Tibial nerve (tissue), 4 donors: Measurements from ENCODE around the gene CFAP20.

ENCODE experiments used
- CTCF ChIP-seq, 5 experiments: fragments of 200-600 bp in 3 of 5; fragments of 450-650 bp in 2 of 5; sonication (generic) in 3 of 5; IDR thresholded peaks; one replicate each; pipeline ENCODE4 v1.5.1; 2016 to 2019; ENCODE audit warnings: antibody characterized with exemption in 5 of 5, mild to moderate bottlenecking in 3 of 5, moderate library complexity in 2 of 5
- EP300 ChIP-seq, 2 donors: sonication (generic); formaldehyde crosslinking; IDR thresholded peaks; one replicate each; pipeline ENCODE4 v1.6.1; 2017; ENCODE audit warnings: antibody characterized with exemption in 2 of 2, mild to moderate bottlenecking in 1 of 2

DNA sequence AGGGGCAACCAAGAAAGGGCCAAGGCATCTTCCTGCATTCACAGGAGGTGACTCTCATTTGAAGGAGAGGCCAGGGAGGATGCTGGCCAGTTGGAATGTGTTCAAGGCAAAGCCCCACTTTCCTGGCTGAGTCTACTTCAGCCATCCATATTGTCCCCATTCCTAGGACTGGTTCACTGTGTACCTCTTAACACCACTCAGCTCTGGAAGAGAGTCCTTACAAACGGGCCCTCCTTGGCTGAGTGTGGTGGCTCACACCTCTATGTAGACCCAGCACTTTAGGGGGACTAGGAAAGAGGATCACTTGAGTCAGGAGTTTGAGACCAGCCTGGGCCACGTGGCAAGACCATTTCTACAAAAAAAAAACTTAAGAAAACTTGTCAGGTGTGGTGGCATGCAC is 28.1 kb upstream of the CFAP20 start:
- TF ChIP-seq CTCF (IDR thresholded peaks at IDR 0.05) = no peak
- TF ChIP-seq EP300 (IDR thresholded peaks at IDR 0.05) = no peak
